ENCODE data around the gene COL4A2.

COL4A2 gene

DNA sequence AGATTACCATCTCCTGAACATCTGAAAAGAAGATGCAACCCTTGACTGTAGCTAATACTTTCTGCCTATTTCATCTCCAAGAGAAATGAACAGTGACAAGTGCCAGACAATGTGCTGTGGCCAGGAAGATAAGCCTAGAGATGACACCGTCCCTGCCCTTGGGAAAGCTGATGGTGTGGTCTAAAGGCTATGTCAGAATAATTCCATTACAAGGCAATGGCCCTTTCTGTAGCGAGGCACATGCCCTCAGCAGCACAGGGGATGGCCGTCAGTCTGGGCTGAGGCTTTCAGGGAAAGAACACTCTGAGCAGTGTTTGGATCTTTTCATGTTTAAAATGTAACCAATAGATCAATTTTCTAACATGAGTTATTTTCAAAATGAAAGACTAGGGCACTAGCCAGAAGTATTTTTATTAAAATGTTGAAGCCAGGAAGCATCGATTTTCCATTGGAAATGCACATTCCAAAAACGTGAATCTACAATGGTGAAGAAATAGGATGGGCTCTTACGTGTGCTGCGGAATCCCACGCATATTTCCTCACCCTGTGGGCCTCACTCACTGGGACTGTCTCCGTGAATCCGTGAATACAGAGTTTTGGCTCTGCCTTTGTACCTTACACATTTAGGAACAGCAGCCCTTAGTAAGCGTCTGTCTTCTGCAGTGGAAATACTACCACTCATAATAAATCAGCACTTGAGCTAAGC, 22.2 kb upstream of the COL4A2 start:
- no peak for DNase-seq
- Histone ChIP-seq H3K27ac (no peak overlapping the region), H3K27me3 (ENCODE audit: insufficient read depth, low read depth, severe bottlenecking) (no peaks in the 10 kb centered on the region), H3K9me3 (ENCODE audit: severe bottlenecking) (no peaks in the 10 kb centered on the region), H3K36me3 (no peaks in the 10 kb centered on the region), H3K4me3 (ENCODE audit: low read depth, low read length) (no peak overlapping the region)
- TF ChIP-seq, protein P1, sequence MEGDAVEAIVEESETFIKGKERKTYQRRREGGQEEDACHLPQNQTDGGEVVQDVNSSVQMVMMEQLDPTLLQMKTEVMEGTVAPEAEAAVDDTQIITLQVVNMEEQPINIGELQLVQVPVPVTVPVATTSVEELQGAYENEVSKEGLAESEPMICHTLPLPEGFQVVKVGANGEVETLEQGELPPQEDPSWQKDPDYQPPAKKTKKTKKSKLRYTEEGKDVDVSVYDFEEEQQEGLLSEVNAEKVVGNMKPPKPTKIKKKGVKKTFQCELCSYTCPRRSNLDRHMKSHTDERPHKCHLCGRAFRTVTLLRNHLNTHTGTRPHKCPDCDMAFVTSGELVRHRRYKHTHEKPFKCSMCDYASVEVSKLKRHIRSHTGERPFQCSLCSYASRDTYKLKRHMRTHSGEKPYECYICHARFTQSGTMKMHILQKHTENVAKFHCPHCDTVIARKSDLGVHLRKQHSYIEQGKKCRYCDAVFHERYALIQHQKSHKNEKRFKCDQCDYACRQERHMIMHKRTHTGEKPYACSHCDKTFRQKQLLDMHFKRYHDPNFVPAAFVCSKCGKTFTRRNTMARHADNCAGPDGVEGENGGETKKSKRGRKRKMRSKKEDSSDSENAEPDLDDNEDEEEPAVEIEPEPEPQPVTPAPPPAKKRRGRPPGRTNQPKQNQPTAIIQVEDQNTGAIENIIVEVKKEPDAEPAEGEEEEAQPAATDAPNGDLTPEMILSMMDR (IDR thresholded peaks at IDR 0.05; ENCODE audit: low read depth, low read length) = no peak

GRCh38 chr13:110285991-110286832, 20.9 kb upstream of the COL4A2 start:
- no peaks in the 10 kb centered on the region for H3K36me3 ChIP-seq
- H3K27me3 ChIP-seq (ENCODE audit: insufficient read depth, low read depth, severe bottlenecking) = no peaks in the 10 kb centered on the region
- no peak for DNase-seq
- TF ChIP-seq, protein P1 (IDR thresholded peaks at IDR 0.05; ENCODE audit: low read depth, low read length) = no peak
- no peak overlapping the region for H3K4me3 ChIP-seq (ENCODE audit: low read depth, low read length)
- no peak overlapping the region for H3K27ac ChIP-seq
- H3K9me3 ChIP-seq (ENCODE audit: severe bottlenecking) = no peaks in the 10 kb centered on the region

- H3K4me3 ChIP-seq (ENCODE audit: low read depth, low read length) = no peak overlapping the region
- no peaks in the 10 kb centered on the region for H3K27me3 ChIP-seq (ENCODE audit: insufficient read depth, low read depth, severe bottlenecking)
- DNase-seq = no peak
- H3K36me3 ChIP-seq = no peaks in the 10 kb centered on the region
- no peaks in the 10 kb centered on the region for H3K9me3 ChIP-seq (ENCODE audit: severe bottlenecking)
- TF ChIP-seq, protein P1 (IDR thresholded peaks at IDR 0.05; ENCODE audit: low read depth, low read length) = no peak
- H3K27ac ChIP-seq = no peak overlapping the region
Measured at GRCh38 chr13:110286833-110287819, 20.0 kb upstream of the COL4A2 start.

DNA sequence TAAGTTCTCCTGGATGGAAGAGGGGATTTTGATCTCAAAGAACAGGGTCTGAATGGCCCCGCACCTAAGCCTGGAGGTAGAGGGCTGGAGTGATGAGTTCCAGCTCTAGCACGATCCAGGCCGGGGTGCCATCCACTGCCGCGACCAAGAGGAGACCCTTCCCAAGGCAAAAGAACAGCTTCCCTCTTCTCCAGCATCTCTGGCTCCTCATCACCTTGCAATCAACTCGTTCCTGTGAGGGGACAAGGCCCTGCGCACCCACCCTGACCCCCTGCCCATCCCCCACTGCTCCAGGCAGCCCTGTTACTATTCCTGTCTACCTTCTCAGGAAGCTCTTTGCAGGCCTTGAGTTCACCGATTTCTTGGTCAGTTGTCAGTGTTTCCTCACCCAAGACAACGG, 17.9 kb upstream of the COL4A2 start:
- no peak overlapping the region for H3K27ac ChIP-seq
- no peaks in the 10 kb centered on the region for H3K27me3 ChIP-seq (ENCODE audit: insufficient read depth, low read depth, severe bottlenecking)
- DNase-seq = no peak
- TF ChIP-seq, protein P1 (IDR thresholded peaks at IDR 0.05; ENCODE audit: low read depth, low read length) = no peak
- H3K9me3 ChIP-seq (ENCODE audit: severe bottlenecking) = no peaks in the 10 kb centered on the region
- no peaks in the 10 kb centered on the region for H3K36me3 ChIP-seq
- H3K4me3 ChIP-seq (ENCODE audit: low read depth, low read length) = no peak overlapping the region

GRCh38 chr13:110289661-110290060, 17.4 kb upstream of the COL4A2 start:
- H3K27ac ChIP-seq = no peak overlapping the region
- DNase-seq = no peak
- H3K9me3 ChIP-seq (ENCODE audit: severe bottlenecking) = no peaks in the 10 kb centered on the region
- H3K36me3 ChIP-seq = no peaks in the 10 kb centered on the region
- no peaks in the 10 kb centered on the region for H3K27me3 ChIP-seq (ENCODE audit: insufficient read depth, low read depth, severe bottlenecking)
- H3K4me3 ChIP-seq (ENCODE audit: low read depth, low read length) = no peak overlapping the region
- TF ChIP-seq, protein P1 (IDR thresholded peaks at IDR 0.05; ENCODE audit: low read depth, low read length) = no peak

Data from WERI-Rb-1 (cell line).